Activated CD8-positive, alpha-beta memory T cell treated with anti-CD3 and anti-CD28 coated beads for 48 hours (primary cell): ENCODE results near the gene PRSS38.

Source experiments
- DNase-seq, 3 experiments: peaks; one replicate each; pipeline ENCODE4 v3.0.0-alpha.2; 2020; ENCODE audit warnings: low read depth in 2 of 3, low spot score in 2 of 3

Gene PRSS38

GRCh38 chr1:227793079-227793947, 22.2 kb upstream of the PRSS38 start:
- no peak for DNase-seq

- DNase-seq, result no peak
Observed at GRCh38 chr1:227793948-227794816, 21.3 kb upstream of the PRSS38 start.

- no peak for DNase-seq
Observed at GRCh38 chr1:227794817-227795192, 20.7 kb upstream of the PRSS38 start.

- no peak for DNase-seq
Observed at GRCh38 chr1:227795732-227796131, 19.7 kb upstream of the PRSS38 start.

- DNase-seq, result no peak
Observed at GRCh38 chr1:227796359-227796915, 19.0 kb upstream of the PRSS38 start.

- no peak for DNase-seq
Observed at GRCh38 chr1:227797144-227797543, 18.3 kb upstream of the PRSS38 start.

GRCh38 chr1:227797625-227798024, 17.9 kb upstream of the PRSS38 start:
- no peak for DNase-seq

GRCh38 chr1:227798078-227798802, 17.2 kb upstream of the PRSS38 start:
- no peak for DNase-seq

GRCh38 chr1:227799756-227800155, 15.7 kb upstream of the PRSS38 start:
- no peak for DNase-seq

- no peak for DNase-seq
Observed at GRCh38 chr1:227803933-227804332, 11.5 kb upstream of the PRSS38 start.

- DNase-seq, result no peak
Observed at GRCh38 chr1:227805606-227806197, 9.8 kb upstream of the PRSS38 start.

- no peak for DNase-seq
Observed at GRCh38 chr1:227808566-227808965, 6.9 kb upstream of the PRSS38 start.

- no peak for DNase-seq
Observed at GRCh38 chr1:227809026-227809425, 6.4 kb upstream of the PRSS38 start.

GRCh38 chr1:227813962-227814361, 1.5 kb upstream of the PRSS38 start:
- DNase-seq, result no peak

- no peak for DNase-seq
Observed at GRCh38 chr1:227816750-227817446, 1.4 kb downstream of the PRSS38 start.

GRCh38 chr1:227823537-227823936, 8.1 kb downstream of the PRSS38 start:
- no peak for DNase-seq

GRCh38 chr1:227824204-227824603, 8.7 kb downstream of the PRSS38 start:
- no peak for DNase-seq

- DNase-seq, result no peak
Observed at GRCh38 chr1:227828786-227829185, 13.3 kb downstream of the PRSS38 start.

- DNase-seq, result no peak
Observed at GRCh38 chr1:227838181-227838580, 22.7 kb downstream of the PRSS38 start.

- no peak for DNase-seq
Observed at GRCh38 chr1:227841096-227841495, 25.6 kb downstream of the PRSS38 start.
